Ascending aorta (tissue), 2 donors: ENCODE results near the gene SNX13. TPM values are rescaled to one million over a fixed set of nuclear protein-coding genes. Genes with fewer than 3 reads are reported as not detected.

Experiments
- DNase-seq, 2 donors: peaks; one replicate each; pipeline ENCODE4 v3.0.0-alpha.2; 2019; ENCODE audit warnings: low spot score in 2 of 2
- H3K27ac ChIP-seq, 2 donors: fragments of 200-600 bp; sonication (generic); one replicate each; pipeline ENCODE4 v1.5.1; 2016 to 2017; ENCODE audit warnings: mild to moderate bottlenecking in 1 of 2
- H3K27me3 ChIP-seq: fragments of 200-600 bp; sonication (generic); one replicate; pipeline ENCODE4 v1.5.1; 2017
- H3K36me3 ChIP-seq, 2 donors: fragments of 200-600 bp; sonication (generic); one replicate each; pipeline ENCODE4 v1.5.1; 2016
- H3K4me1 ChIP-seq, 2 donors: fragments of 200-600 bp; sonication (generic); one replicate each; pipeline ENCODE4 v1.5.1; 2016 to 2017; ENCODE audit warnings: mild to moderate bottlenecking in 1 of 2
- H3K4me3 ChIP-seq, 2 donors: fragments of 200-600 bp; sonication (generic); one replicate each; pipeline ENCODE4 v1.5.1; 2016 to 2017; ENCODE audit warnings: mild to moderate bottlenecking in 1 of 2
- H3K9me3 ChIP-seq, 2 donors: fragments of 200-600 bp; sonication (generic); one replicate each; pipeline ENCODE4 v1.5.1; 2016
- intact Hi-C: fragments of 100-400 bp; cut with DNase I; formaldehyde crosslinking; loops from one replicate; pipeline ENCODE4 v1.15.1; 2023
- total RNA-seq: library from RNA; depleted of rRNA; stranded (reverse); fragments of >200 nt; gene quantifications from one replicate; pipeline ENCODE4 v1.1.0, GENCODE V29; 2016
- TF ChIP-seq, protein P1 (sequence below), 3 experiments: fragments of 200-600 bp in 2 of 3; fragments of 450-650 bp in 1 of 3; sonication (generic) in 2 of 3; IDR thresholded peaks; one replicate each; pipeline ENCODE4 v1.5.1; 2016 to 2019; ENCODE audit warnings: antibody characterized with exemption in 3 of 3, mild to moderate bottlenecking in 1 of 3, moderate library complexity in 1 of 3

SNX13 gene
- total RNA-seq, 1 donor from 2014 or later = 26.2 TPM

DNA sequence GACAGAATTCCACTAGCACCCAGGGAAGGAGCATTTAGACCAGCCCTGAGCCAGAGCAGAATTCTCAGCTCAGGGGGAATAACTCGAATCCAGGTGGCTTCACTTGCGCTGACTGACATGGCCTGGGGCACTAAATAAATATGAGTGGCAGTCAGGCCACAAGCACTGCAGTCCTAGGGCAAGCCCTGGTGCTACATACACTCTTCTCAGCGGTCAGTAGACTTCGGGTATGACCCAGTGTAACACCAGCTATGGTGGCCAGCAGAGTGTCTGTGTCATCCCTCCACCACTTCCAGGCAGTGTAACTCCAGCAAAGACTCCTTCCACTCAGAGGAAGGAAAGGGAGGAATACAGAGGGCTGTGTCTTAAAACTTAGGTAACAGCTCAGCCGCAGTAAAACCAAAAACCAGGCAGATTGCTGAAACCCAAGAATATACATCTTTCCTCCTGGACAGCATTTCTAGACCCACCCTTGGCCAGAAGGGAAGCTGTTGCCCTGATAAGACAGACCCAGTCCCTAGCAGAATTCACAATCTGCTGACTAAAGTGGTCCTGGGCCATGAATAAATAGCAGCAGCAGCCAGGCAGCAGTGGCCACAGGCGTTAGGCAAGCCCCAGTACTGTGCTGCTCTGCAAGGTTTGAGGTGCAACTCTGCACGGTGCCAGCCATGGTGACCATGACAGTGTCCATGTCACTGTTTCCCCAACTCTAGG is 77.0 kb downstream of the SNX13 start:
- intact Hi-C loops = no loop called here
- Histone ChIP-seq H3K4me1 (no peaks in the 10 kb centered on the region), H3K4me3 (no peak overlapping the region)

DNA sequence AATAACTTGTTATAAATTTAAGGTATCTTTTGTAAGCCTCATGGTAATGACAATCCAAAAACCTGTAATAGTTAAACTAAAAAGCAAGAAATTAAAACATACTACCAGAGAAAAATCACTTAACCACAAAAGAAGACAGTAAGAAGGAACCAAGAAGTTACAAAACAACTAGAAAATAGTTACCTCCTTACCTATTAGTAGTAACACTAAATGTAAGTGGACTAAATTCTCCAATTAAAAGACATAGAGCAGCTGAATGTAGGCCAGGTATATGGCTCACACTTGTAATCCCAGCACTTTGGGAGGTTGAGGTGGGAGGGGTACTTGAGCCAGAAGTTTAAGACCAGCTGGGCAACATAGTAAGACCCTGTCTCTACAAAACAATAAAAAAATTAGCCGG is 84.0 kb downstream of the SNX13 start:
- H3K27ac ChIP-seq = no peak overlapping the region
- intact Hi-C loops = no loop called here
- no peaks in the 10 kb centered on the region for H3K27me3 ChIP-seq
- TF ChIP-seq, protein P1, sequence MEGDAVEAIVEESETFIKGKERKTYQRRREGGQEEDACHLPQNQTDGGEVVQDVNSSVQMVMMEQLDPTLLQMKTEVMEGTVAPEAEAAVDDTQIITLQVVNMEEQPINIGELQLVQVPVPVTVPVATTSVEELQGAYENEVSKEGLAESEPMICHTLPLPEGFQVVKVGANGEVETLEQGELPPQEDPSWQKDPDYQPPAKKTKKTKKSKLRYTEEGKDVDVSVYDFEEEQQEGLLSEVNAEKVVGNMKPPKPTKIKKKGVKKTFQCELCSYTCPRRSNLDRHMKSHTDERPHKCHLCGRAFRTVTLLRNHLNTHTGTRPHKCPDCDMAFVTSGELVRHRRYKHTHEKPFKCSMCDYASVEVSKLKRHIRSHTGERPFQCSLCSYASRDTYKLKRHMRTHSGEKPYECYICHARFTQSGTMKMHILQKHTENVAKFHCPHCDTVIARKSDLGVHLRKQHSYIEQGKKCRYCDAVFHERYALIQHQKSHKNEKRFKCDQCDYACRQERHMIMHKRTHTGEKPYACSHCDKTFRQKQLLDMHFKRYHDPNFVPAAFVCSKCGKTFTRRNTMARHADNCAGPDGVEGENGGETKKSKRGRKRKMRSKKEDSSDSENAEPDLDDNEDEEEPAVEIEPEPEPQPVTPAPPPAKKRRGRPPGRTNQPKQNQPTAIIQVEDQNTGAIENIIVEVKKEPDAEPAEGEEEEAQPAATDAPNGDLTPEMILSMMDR (IDR thresholded peaks at IDR 0.05) = no peak
- no peaks in the 10 kb centered on the region for H3K4me1 ChIP-seq
- DNase-seq = no peak
- peaks cover 0 to 42% of the 10 kb centered on the region in 2 donors for H3K36me3 ChIP-seq
- peaks cover 0 to 9% of the 10 kb centered on the region in 2 donors for H3K9me3 ChIP-seq
- no peak overlapping the region for H3K4me3 ChIP-seq

More for the DNA sequence above, 77.0 kb downstream of the SNX13 start:
- Histone ChIP-seq H3K36me3 (peaks cover 33 to 59% of the 10 kb centered on the region in 2 donors), H3K27ac (no peak overlapping the region), H3K9me3 (peaks cover 6 to 15% of the 10 kb centered on the region in 2 donors), H3K27me3 (no peaks in the 10 kb centered on the region)
- no peak for DNase-seq
- TF ChIP-seq, protein P1 (IDR thresholded peaks at IDR 0.05) = no peak

DNA sequence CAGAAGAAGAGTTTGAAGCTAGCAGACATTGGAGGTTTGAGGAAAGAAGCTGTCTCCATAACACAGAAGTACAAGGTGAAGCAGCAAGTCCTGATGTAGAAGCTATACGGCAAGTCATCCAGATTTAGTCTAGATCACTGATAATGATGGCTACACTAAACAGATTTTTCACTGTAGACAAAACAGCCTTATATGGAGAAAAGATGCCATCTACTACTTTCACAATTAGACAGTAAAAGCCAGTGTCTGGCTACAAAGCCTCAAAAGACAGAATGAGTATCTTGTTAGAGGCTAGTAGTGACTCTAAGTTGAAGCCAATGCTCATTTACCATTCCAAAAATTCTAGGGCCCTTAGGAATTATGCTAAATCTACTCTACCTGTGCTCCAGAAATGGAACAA is 85.1 kb downstream of the SNX13 start:
- H3K27me3 ChIP-seq = no peaks in the 10 kb centered on the region
- TF ChIP-seq, protein P1 (IDR thresholded peaks at IDR 0.05) = no peak
- peaks cover 0 to 9% of the 10 kb centered on the region in 2 donors for H3K9me3 ChIP-seq
- no peak overlapping the region for H3K4me3 ChIP-seq
- DNase-seq = no peak
- no peaks in the 10 kb centered on the region for H3K4me1 ChIP-seq
- no peak overlapping the region for H3K27ac ChIP-seq
- intact Hi-C loops = no loop called here
- H3K36me3 ChIP-seq = peaks cover 0 to 39% of the 10 kb centered on the region in 2 donors

DNA sequence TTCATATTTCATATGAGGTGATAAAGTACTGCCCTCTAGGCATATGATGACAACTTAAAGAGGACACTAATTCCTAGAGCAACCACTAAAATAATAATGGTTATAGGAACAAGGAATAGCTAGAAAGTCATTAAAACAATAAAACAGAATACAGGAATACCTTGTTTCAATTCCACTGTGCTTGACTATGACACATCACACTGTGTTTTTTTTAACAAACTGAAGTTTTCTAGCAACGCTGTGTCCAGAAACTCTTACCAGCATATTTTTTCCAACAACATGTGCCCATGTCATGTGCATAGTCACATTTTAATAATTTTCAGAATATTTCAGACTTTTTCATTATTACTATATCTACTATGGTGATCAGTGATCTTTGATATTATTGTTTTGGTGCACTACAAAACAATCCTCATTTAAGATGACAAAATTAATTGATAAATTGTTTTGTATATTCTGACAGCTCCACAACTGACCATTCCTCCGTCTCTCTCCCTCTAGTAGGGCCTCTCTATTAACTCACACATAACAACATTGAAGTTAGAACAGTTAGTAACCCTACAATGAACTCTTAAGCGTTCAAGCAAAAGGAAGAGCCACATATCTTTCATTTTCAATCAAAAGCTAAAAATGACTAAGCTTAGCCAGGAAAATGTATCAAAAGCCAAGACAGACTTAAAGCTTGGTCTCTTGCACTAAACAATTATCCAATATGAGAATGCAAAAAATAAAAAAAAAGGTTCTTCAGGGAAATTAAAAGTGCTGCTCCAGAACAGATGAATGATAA is 85.8 kb downstream of the SNX13 start:
- Histone ChIP-seq H3K4me1 (no peaks in the 10 kb centered on the region), H3K27me3 (no peaks in the 10 kb centered on the region), H3K4me3 (no peak overlapping the region), H3K27ac (no peak overlapping the region), H3K36me3 (peaks cover 0 to 35% of the 10 kb centered on the region in 2 donors), H3K9me3 (peaks cover 0 to 9% of the 10 kb centered on the region in 2 donors)
- DNase-seq = no peak
- TF ChIP-seq, protein P1 (IDR thresholded peaks at IDR 0.05) = no peak
- intact Hi-C loops = no loop called here

DNA sequence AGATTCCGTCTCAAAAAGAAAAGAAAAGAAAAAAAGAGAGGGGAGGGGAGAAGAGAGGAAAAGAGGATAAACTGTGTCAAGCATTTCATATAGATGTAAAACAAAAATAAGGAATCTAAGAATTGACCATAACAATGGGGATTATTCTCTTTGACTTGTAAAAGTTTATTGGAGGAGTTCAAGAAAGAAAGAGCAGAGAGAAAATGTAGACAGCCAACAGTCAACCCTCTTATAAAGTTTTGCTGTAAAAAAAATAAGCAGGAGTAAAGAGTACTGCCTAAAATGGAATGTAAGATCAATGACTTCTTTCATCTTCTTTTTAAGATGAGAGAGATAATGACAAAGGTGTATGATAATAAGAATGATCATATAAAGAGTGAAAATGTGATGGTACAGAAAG is 87.9 kb downstream of the SNX13 start:
- TF ChIP-seq, protein P1 (IDR thresholded peaks at IDR 0.05) = no peak
- intact Hi-C loops = no loop called here
- Histone ChIP-seq H3K9me3 (peaks cover 0 to 9% of the 10 kb centered on the region in 2 donors), H3K4me3 (no peak overlapping the region), H3K27ac (no peak overlapping the region), H3K4me1 (no peaks in the 10 kb centered on the region), H3K27me3 (no peaks in the 10 kb centered on the region), H3K36me3 (peaks cover 0 to 48% of the 10 kb centered on the region in 2 donors)
- DNase-seq = no peak
